Measurements from ENCODE around the gene PDHA2.
"Not testable (repeated sequence)": the region's sequence is repeated elsewhere in the genome, so short reads cannot be mapped to it uniquely, and the experiment has no call there.

The PDHA2 gene

GRCh38 chr4:95839891-95840290 lies at the start of gene PDHA2:
PDHA2 (plus strand) TSS chr4:95840093; CDS start chr4:95840151, 58 bp downstream.
- no peak for DNase-seq (ENCODE audit: low read depth in 2 of 2)

GRCh38 chr4:95798003-95798402 lies 41.9 kb upstream of the PDHA2 start:
- DNase-seq (ENCODE audit: low read depth in 2 of 2): no peak

GRCh38 chr4:95798727-95799126 lies 41.2 kb upstream of the PDHA2 start:
- DNase-seq (ENCODE audit: low read depth in 2 of 2): no peak

GRCh38 chr4:95821867-95822266 lies 18.0 kb upstream of the PDHA2 start:
- no peak for DNase-seq (ENCODE audit: low read depth in 2 of 2)

- no peak for DNase-seq (ENCODE audit: low read depth in 2 of 2)
Observed at GRCh38 chr4:95825546-95825945, 14.3 kb upstream of the PDHA2 start.

GRCh38 chr4:95830651-95831050 lies 9.2 kb upstream of the PDHA2 start:
- DNase-seq (ENCODE audit: low read depth in 2 of 2): no peak

GRCh38 chr4:95831166-95831565 lies 8.7 kb upstream of the PDHA2 start:
- DNase-seq (ENCODE audit: low read depth in 2 of 2): no peak

GRCh38 chr4:95833711-95834194 lies 6.1 kb upstream of the PDHA2 start:
- DNase-seq (ENCODE audit: low read depth in 2 of 2): no peak

GRCh38 chr4:95835672-95836071 lies 4.2 kb upstream of the PDHA2 start:
- no peak for DNase-seq (ENCODE audit: low read depth in 2 of 2)

GRCh38 chr4:95838192-95838591 lies 1.7 kb upstream of the PDHA2 start:
- no peak for DNase-seq (ENCODE audit: low read depth in 2 of 2)

GRCh38 chr4:95847908-95848460 lies 8.1 kb downstream of the PDHA2 start:
- DNase-seq (ENCODE audit: low read depth in 2 of 2): no peak

GRCh38 chr4:95850161-95850560 lies 10.3 kb downstream of the PDHA2 start:
- DNase-seq (ENCODE audit: low read depth in 2 of 2): no peak

- no peak for DNase-seq (ENCODE audit: low read depth in 2 of 2)
Observed at GRCh38 chr4:95857761-95858160, 17.9 kb downstream of the PDHA2 start.

- no peak for DNase-seq (ENCODE audit: low read depth in 2 of 2)
Observed at GRCh38 chr4:95867919-95868318, 28.0 kb downstream of the PDHA2 start.

GRCh38 chr4:95869414-95869813 lies 29.5 kb downstream of the PDHA2 start:
- DNase-seq (ENCODE audit: low read depth in 2 of 2): not testable (repeated sequence)

- no peak for DNase-seq (ENCODE audit: low read depth in 2 of 2)
Observed at GRCh38 chr4:95869961-95870500, 30.1 kb downstream of the PDHA2 start.

- DNase-seq (ENCODE audit: low read depth in 2 of 2): no peak
Observed at GRCh38 chr4:95877636-95878035, 37.7 kb downstream of the PDHA2 start.

GRCh38 chr4:95887551-95887950 lies 47.7 kb downstream of the PDHA2 start:
- no peak for DNase-seq (ENCODE audit: low read depth in 2 of 2)

- DNase-seq (ENCODE audit: low read depth in 2 of 2): no peak
Observed at GRCh38 chr4:95889662-95890061, 49.8 kb downstream of the PDHA2 start.
